Upper lobe of left lung (tissue), 6 donors: ENCODE results near the gene SERINC2. TPM values are rescaled to one million over a fixed set of nuclear protein-coding genes. Genes with fewer than 3 reads are reported as not detected.
"Not testable (repeated sequence)": the region's sequence is repeated elsewhere in the genome, so short reads cannot be mapped to it uniquely, and the experiment has no call there.

ENCODE experiments used
- ATAC-seq, 2 donors: fragments of 200-7000 bp; cut with Tn5 transposase; one replicate each; pipeline ENCODE4 v1.9.1; 2022; ENCODE audit warnings: mild to moderate bottlenecking in 2 of 2, moderate library complexity in 2 of 2; ENCODE audit not compliant: low FRiP score in 2 of 2
- DNase-seq, 2 donors: peaks; one replicate each; pipeline ENCODE4 v3.0.0-alpha.2; 2019 to 2020
- H3K27ac ChIP-seq, 4 donors: fragments of 200-600 bp; sonication (generic); one replicate each; pipeline ENCODE4 v1.5.1; 2016 to 2019
- H3K27me3 ChIP-seq, 4 donors: fragments of 200-600 bp; sonication (generic); one replicate each; pipeline ENCODE4 v1.5.1; 2017 to 2019
- H3K36me3 ChIP-seq, 4 donors: fragments of 200-600 bp; sonication (generic); one replicate each; pipeline ENCODE4 v1.5.1; 2016 to 2019
- H3K4me1 ChIP-seq, 4 donors: fragments of 200-600 bp; sonication (generic); one replicate each; pipeline ENCODE4 v1.5.1; 2018 to 2019
- H3K4me3 ChIP-seq, 4 donors: fragments of 200-600 bp; sonication (generic); one replicate each; pipeline ENCODE4 v1.5.1; 2017 to 2019; ENCODE audit warnings: mild to moderate bottlenecking in 2 of 4, moderate library complexity in 1 of 4
- H3K9me3 ChIP-seq, 4 donors: fragments of 200-600 bp; sonication (generic); one replicate each; pipeline ENCODE4 v1.5.1; 2018 to 2019
- CTCF ChIP-seq, 6 experiments: fragments of 450-650 bp in 4 of 6; fragments of 200-600 bp in 2 of 6; sonication (generic) in 2 of 6; IDR thresholded peaks; one replicate each; pipeline ENCODE4 v1.5.1; 2016 to 2019; ENCODE audit warnings: antibody characterized with exemption in 6 of 6
- EP300 ChIP-seq, 4 donors: sonication (generic); formaldehyde crosslinking; IDR thresholded peaks; one replicate each; pipeline ENCODE4 v1.5.1; 2017; ENCODE audit warnings: antibody characterized with exemption in 4 of 4, control low read depth in 2 of 4
- POLR2A ChIP-seq, 4 donors: fragments of 450-650 bp; IDR thresholded peaks; one replicate each; pipeline ENCODE4 v1.5.1; 2016 to 2017; ENCODE audit warnings: antibody characterized with exemption in 4 of 4, mild to moderate bottlenecking in 2 of 4
- POLR2AphosphoS5 ChIP-seq, 2 donors: sonication (generic); formaldehyde crosslinking; IDR thresholded peaks; one replicate each; pipeline ENCODE4 v1.5.1; 2017; ENCODE audit warnings: antibody characterized with exemption in 2 of 2
- WGBS, 2 donors: methylation state at CpG; one replicate each; pipeline ENCODE4 v1.1.5; 2017 to 2018; 5-methylcytosine and 5-hydroxymethylcytosine counted together
- total RNA-seq, 6 donors: library from RNA; depleted of rRNA in 4 of 6; stranded (reverse); fragments of >200 nt in 4 of 6; gene quantifications; one replicate each; pipeline versions ENCODE4 v1.1.0 to v1.2.1, GENCODE V29; 2016 to 2021
- donor health status: DM: no; HTN: no; CAD: no; lungs with moderate emphysema.
- donor health status: DM: no; HTN: yes; CAD: no; lungs with severe emphysema.

The SERINC2 gene
- total RNA-seq, 6 donors from 2014 or later: 32.3 to 45.9 (median 42.1) TPM

- ATAC-seq (no peak), DNase-seq (no peak)
- Histone ChIP-seq H3K27me3 (no peaks in the 10 kb centered on the region), H3K27ac (no peak overlapping the region), H3K4me3 (no peak overlapping the region), H3K9me3 (no peaks in the 10 kb centered on the region), H3K36me3 (peaks cover 0 to 6% (median 0%) of the 10 kb centered on the region in 4 donors), H3K4me1 (peaks cover 0 to 8% (median 5%) of the 10 kb centered on the region in 4 donors)
- WGBS, 2 donors: 78 to 84% methylated on average over 13 to 14 of the region's 14 CpGs
- TF ChIP-seq EP300 (IDR thresholded peaks at IDR 0.05) (no peak), POLR2AphosphoS5 (IDR thresholded peaks at IDR 0.05) (no peak), POLR2A (IDR thresholded peaks at IDR 0.05) (no peak), CTCF (IDR thresholded peaks at IDR 0.05) (no peak)
Observed at GRCh38 chr1:31426249-31426922, 13.4 kb downstream of the SERINC2 start.

- Histone ChIP-seq H3K4me3 (no peak overlapping the region), H3K27ac (no peak overlapping the region), H3K36me3 (peaks cover 0 to 6% (median 0%) of the 10 kb centered on the region in 4 donors), H3K9me3 (no peaks in the 10 kb centered on the region), H3K4me1 (peaks cover 0 to 8% (median 3%) of the 10 kb centered on the region in 4 donors), H3K27me3 (no peaks in the 10 kb centered on the region)
- no peak for ATAC-seq
- 87 to 97% methylated on average over 4 of the region's 4 CpGs for WGBS, 2 donors
- no peak for TF ChIP-seq EP300 (IDR thresholded peaks at IDR 0.05)
- TF ChIP-seq POLR2AphosphoS5 (IDR thresholded peaks at IDR 0.05): no peak
- TF ChIP-seq POLR2A (IDR thresholded peaks at IDR 0.05): no peak
- TF ChIP-seq CTCF (IDR thresholded peaks at IDR 0.05): no peak
- no peak for DNase-seq
Observed at GRCh38 chr1:31427322-31427721, 14.3 kb downstream of the SERINC2 start.

GRCh38 chr1:31428436-31429221 lies 15.6 kb downstream of the SERINC2 start:
- Histone ChIP-seq H3K27me3 (no peaks in the 10 kb centered on the region), H3K4me1 (no peaks in the 10 kb centered on the region), H3K9me3 (no peaks in the 10 kb centered on the region), H3K27ac (no peak overlapping the region), H3K4me3 (no peak overlapping the region), H3K36me3 (peaks cover 0 to 6% (median 2%) of the 10 kb centered on the region in 4 donors)
- no peak for ATAC-seq
- 90 to 97% methylated on average over 12 of the region's 12 CpGs for WGBS, 2 donors
- no peak for TF ChIP-seq CTCF (IDR thresholded peaks at IDR 0.05)
- TF ChIP-seq POLR2AphosphoS5 (IDR thresholded peaks at IDR 0.05): no peak
- TF ChIP-seq EP300 (IDR thresholded peaks at IDR 0.05): no peak
- TF ChIP-seq POLR2A (IDR thresholded peaks at IDR 0.05): no peak
- DNase-seq: no peak

GRCh38 chr1:31429583-31429982 lies 16.6 kb downstream of the SERINC2 start:
- no peak overlapping the region for H3K4me3 ChIP-seq
- TF ChIP-seq POLR2A (IDR thresholded peaks at IDR 0.05): no peak
- H3K36me3 ChIP-seq: peaks cover 0 to 6% (median 2%) of the 10 kb centered on the region in 4 donors
- DNase-seq: no peak
- ATAC-seq: no peak
- no peaks in the 10 kb centered on the region for H3K4me1 ChIP-seq
- 91 to 100% methylated on average over 1 to 6 of the region's 6 CpGs for WGBS, 2 donors
- H3K27ac ChIP-seq: no peak overlapping the region
- H3K9me3 ChIP-seq: no peaks in the 10 kb centered on the region
- H3K27me3 ChIP-seq: no peaks in the 10 kb centered on the region

GRCh38 chr1:31431351-31432257 lies 18.6 kb downstream of the SERINC2 start:
- H3K4me3 ChIP-seq, ATAC-seq, H3K36me3 ChIP-seq, H3K27me3 ChIP-seq, H3K4me1 ChIP-seq, H3K9me3 ChIP-seq, H3K27ac ChIP-seq, DNase-seq: not testable (repeated sequence)
- WGBS, 2 donors: 61 to 71% methylated on average over 3 of the region's 3 CpGs
